Measurements from ENCODE around the gene CBLN1.
"Not testable (repeated sequence)": the region's sequence is repeated elsewhere in the genome, so short reads cannot be mapped to it uniquely, and the experiment has no call there.

CBLN1 gene

DNA sequence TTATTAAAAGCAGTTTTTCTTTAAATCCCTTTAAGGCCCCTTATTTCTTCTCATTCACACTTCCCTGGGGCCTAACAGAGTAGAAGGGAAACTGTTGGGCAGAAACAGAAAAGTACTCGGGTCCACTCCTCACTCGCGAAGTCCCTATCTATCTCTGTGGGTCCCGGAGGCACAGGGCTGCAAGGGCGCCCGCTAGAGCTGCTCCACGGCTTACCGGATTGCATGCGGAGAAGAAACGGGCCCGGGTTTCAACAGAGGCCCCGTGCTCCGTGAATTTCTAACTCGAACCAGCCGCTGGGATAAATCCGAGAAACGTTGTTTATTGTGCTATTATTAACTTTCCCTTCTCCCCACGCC, 4.3 kb downstream of the CBLN1 start:
- DNase-seq = no peak

DNA sequence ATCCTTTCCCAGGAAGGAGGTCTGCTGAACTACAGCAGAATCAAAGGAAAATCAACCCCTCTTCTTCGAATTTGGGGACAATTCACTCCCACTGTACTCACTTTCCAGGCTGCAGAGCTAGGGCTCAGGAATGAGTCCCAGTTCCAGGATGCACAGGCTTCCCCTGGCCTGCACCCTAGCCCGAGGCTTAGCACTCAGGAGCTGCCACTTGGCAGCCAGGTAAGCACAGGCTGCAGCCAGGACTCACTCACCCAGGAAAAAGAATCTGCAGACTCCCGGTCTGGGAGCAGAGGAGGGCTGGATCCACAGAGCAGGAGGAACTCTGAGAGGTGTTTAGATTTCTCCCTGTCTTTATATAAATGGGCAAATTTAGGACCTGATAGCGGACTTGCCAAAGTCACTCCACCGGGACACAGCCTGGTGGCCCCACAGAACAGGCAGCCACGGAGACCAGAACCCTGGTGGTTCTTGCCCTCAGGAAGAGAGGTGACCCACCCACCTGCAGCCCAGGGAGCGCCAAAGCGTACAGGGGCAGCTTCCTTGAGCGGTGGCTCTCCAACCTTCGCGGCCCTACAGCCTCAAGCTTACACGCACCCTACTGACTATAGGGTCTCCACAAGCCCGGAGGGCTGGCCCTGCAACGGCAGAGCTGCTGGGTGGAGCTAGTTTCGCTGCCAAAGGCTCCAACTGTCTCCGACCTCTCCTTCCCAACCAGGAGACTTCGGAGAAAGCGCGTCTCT, 4.8 kb downstream of the CBLN1 start:
- DNase-seq = no peak

DNA sequence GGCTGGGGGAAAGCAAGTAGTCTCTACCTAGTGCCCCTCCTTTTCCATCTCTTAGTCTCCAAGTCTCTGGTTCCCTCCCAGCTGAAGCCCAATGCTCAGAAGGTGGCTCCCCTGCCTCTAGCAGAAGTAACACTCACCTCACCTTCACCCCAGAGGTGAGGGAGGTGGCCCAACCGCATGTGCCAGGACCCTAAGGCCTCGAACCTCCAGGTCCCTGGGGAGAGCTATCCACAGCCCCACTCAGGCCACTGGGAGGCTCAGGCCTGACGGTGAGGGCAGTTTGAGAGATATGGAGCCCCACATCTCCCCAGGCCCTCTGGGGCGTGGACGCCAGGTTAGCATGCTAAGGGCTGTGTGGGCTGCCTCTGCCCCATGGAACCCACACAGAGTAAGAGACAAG, 5.8 kb downstream of the CBLN1 start:
- DNase-seq = no peak

GRCh38 chr16:49275050-49275730, 6.4 kb downstream of the CBLN1 start:
- DNase-seq = no peak

DNA sequence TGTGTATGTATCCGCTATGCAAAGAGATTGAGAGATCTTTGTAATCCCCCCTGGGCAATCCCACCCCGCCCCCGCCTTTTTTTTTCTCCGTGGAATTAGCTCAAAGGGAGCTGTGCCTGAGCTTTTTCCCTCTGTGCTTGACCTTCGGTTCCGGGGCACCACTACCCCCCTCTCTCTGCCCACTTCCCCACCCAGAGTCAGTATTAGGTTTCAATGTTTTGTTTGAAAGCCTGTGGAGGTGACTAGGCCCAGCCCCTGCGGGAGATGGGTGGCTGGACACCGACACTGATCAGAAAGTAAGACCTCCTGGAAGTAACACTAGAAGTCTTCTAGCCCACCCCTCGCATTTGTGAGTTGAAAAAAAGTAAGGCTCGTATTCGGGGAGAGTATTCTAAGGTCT, 7.0 kb downstream of the CBLN1 start:
- no peak for DNase-seq

GRCh38 chr16:49273771-49274170, 7.9 kb downstream of the CBLN1 start:
- DNase-seq = no peak

GRCh38 chr16:49271363-49271762, 10.3 kb downstream of the CBLN1 start:
- DNase-seq = no peak

DNA sequence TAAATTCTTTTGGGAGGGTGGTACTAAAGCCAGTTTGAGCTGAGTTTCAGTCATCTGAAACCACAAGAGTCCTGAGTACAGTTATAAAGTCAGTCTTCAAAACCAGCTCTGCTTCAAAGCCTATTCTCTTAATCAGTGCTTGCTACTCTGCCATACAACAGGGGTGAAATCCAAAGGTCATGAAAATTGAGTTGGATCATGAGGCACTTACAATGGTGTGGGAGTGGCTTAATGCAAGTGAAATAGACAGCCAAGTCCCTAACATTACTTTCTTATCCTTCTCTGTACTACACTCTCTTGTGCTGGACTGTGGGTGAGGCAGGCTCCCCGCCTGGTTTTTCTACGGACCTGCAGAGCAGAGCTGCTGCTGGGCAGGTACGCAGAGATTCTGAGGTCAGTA, 12.4 kb downstream of the CBLN1 start:
- no peak for DNase-seq

DNA sequence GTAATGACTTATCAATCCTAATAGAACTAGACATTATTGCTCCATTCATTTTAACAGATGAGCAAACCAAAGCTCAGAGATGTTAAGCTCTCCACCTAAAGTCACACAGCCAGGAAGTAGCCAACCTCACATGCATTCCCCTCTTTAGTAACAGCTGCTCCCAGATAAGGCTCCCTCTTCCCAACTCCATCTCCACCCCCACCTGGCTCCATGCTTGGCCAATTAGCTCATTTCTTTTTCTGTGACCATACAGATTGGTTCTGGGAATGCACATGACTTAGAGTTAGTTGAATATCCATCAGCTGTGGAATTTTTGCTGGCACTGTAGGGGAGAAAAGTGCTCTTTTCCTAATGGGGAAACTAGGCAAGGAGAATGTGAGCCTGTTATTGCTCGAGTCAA, 13.0 kb downstream of the CBLN1 start:
- no peak for DNase-seq

- no peak for DNase-seq
Observed at GRCh38 chr16:49262501-49262900, 19.1 kb downstream of the CBLN1 start.

DNA sequence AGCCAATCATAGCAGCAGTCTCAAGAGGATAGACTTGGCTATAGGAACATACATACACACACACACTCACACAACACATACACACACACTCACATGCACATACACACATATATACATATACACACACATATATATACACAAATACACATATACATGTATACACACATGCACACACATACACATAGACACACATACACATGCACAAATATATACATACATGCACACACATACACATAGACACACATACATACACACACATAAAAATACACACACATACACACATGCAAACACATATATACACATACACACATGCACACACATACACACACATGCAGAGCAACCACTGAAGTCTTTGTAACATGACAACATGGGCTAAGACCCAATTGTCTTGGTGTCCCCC, 19.7 kb downstream of the CBLN1 start:
- no peak for DNase-seq

GRCh38 chr16:49260956-49261530, 20.6 kb downstream of the CBLN1 start:
- DNase-seq = no peak

- no peak for DNase-seq
Observed at GRCh38 chr16:49260253-49260652, 21.4 kb downstream of the CBLN1 start.

DNA sequence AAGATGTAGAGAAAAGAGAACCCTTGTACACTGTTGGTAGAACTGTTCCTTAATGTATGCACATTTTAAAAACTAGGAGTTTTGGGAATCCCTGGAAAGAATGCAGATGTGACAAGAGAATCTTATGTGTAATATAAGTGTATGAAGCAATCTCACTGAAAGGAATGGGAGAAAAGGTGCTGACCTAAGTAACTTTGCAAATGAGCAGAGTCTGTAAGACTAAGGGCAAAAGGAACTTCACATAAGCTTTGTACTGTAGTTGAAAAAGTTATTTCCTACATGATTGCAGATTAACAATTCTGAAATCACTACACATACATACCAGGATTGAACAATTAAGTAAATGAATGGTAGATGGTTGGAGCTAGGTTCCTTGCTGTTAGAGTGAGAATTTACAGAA, 22.3 kb downstream of the CBLN1 start:
- DNase-seq = no peak

DNA sequence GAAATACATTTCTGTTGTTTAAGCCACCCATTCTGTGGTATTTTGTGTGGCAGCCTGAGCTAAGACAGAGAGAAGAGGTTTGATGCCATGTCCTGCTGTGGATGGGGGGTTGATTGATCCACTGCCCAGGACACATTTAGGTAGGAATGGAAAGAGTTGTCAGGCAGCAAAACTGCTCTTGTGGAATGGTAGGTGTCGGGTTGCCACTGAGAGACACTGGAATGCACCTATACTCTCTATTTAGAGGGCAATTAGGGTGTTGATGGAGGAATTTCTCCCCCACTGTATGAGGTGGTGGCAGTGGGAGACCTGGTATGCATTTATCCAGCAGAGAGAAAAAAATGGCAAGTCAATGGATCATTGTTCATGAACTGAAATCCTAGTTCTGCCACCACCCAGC, 30.9 kb downstream of the CBLN1 start:
- DNase-seq = no peak

DNA sequence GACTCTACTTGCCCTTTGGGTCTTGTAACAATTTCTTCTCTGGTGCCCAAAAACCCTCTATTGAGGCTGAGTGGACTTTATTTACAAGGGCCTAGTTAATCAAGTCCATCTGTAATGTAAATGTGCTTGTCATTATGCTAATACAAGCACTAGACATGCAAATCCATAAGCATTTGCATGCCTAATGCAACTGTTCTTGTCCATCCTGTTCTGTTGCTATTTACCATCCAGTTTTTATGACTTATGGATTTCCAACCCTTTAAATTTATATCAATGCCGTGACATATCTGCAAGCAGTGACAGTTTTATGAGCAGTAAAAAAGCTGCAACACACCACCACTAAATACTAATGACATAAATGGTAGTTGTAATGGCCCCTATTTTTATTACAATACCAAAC, 33.4 kb downstream of the CBLN1 start:
- no peak for DNase-seq

- DNase-seq = no peak
Observed at GRCh38 chr16:49236216-49236615, 45.4 kb downstream of the CBLN1 start.

GRCh38 chr16:49228335-49228734, 53.3 kb downstream of the CBLN1 start:
- not testable (repeated sequence) for DNase-seq
